ENCODE data around the gene LIX1.

DNA sequence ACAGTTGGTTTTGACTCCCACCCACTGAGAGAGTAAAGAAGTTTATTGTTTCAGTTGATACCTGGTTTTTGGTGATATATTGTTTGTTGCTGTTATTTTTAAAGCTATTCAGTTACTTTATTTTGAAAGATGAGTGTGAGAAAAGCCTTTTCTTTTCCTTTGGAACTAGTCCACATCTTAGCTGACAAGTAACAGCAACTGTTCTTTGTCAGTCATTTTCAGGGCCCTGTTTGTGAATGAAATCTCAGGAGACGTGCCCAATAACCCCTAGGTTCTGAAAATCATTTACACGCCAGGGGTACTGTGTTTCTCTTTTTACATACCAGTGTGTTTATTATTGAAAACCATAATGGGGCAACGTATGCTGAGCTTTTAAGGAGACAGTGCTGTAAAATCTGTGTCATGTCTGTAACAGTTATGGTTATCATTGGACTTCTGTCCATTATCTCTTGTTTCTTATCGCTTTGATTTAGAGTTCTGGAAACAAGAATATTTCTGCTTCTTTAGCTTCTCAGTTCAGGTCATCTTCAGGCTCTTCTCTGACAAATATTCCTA, 75.0 kb downstream of the LIX1 start:
- TF ChIP-seq, protein P1, sequence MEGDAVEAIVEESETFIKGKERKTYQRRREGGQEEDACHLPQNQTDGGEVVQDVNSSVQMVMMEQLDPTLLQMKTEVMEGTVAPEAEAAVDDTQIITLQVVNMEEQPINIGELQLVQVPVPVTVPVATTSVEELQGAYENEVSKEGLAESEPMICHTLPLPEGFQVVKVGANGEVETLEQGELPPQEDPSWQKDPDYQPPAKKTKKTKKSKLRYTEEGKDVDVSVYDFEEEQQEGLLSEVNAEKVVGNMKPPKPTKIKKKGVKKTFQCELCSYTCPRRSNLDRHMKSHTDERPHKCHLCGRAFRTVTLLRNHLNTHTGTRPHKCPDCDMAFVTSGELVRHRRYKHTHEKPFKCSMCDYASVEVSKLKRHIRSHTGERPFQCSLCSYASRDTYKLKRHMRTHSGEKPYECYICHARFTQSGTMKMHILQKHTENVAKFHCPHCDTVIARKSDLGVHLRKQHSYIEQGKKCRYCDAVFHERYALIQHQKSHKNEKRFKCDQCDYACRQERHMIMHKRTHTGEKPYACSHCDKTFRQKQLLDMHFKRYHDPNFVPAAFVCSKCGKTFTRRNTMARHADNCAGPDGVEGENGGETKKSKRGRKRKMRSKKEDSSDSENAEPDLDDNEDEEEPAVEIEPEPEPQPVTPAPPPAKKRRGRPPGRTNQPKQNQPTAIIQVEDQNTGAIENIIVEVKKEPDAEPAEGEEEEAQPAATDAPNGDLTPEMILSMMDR (IDR thresholded peaks at IDR 0.05), result no peak
- TF ChIP-seq POLR2A (IDR thresholded peaks at IDR 0.05), result no peak
